Stimulated activated CD8-positive, alpha-beta memory T cell treated with anti-CD3 and anti-CD28 coated beads, Interleukin-7, amount 100 ng/mL, for 48 hours (primary cell): ENCODE data around the gene PTPRN2.
"Not testable (repeated sequence)": the region's sequence is repeated elsewhere in the genome, so short reads cannot be mapped to it uniquely, and the experiment has no call there.

Experiments used
- DNase-seq, 2 donors: peaks; one replicate each; pipeline ENCODE4 v3.0.0-alpha.2; 2020; ENCODE audit warnings: low read depth in 1 of 2; ENCODE audit errors: extremely low read depth in 1 of 2

Gene PTPRN2

DNA sequence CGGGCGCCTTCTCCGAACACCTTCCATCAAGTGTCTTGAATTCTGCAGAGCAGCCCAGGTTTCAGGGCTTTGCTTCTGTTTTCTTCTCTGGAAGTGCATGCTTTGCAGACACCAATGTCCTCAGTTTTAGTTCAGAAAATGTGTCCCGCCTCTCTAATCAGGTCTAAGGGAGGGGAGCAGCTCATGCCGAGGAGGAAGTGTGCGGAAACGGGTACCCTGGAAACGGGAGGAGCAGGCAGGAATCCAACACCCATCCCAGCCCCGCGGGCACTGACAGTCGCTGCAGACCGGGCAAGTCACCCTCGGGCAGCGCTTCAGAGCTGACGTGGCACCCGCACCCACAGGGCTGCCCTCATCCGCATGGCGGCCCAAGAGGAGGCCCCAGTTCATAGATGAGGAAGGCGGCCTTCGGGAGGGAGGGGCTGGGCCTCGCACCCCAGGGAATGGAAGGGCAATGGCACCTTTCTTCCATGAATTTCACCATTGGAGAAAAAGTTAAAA is 912.1 kb downstream of the PTPRN2 start:
- no peak for DNase-seq

DNA sequence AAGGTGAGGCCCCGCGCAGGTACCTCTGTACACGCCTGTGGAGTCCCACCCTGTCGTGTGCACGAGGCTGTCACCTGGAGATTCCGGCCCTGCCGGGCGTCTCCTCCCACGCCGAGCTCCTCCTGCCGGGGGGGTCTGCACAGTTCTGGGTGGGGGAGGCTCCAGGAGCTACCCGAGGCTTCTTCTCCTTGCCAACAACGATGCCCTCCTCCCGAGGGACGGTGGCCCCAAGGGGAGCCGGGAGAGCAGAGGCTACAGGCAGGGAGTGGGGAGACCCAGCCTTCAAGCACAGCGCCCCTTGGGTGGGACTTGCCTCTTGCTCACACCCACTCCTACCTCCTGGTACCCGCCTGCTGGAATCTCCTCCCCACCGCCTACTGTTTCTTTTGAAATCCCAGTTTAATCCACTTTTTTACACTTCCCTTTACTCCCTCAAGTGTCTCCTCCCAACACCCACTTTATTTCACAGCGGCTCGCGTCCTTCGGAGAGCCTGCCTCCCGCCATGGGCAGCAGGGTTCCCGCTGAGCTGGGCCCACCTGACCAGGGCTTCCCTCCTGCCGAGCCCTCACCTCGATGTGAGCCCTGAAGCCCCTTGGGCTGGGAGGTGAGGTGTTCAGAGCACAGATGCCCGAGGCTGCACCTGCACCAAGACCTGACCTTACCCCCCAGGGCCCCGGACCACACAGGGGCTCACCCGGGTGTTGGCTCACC is 912.8 kb downstream of the PTPRN2 start:
- DNase-seq, result no peak

DNA sequence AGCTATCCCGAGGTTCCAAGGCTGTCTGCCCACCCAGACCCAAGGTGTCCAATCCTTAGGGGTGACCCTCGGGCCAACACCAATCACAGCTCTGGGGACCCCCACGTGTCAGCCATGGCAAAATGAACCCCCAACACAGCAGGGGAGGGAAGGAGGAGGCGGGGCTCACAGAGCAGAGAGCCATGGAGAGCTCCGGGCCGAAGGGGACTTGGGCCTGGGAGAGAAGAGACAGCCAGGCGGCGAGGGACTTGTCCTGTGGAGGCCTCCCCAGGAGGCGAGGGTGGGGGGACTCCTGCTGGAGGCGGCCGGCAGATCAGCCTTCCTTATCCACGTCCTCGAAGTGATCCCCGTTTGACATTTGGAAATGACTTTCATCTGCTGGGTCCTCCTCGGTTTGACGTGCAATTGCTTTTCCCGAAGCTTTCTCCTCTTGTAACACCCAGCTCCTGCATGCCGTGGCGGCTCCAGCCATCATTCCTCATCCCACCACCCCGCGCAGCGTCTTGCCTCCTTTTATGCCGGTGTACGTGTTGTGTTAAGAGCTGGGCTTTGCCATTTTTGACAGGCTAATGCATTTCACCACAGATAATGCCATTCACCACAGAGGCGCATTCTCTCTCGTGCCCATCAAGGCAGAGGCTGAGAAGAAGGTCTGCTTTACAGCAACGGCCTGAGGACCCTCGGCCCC is 913.5 kb downstream of the PTPRN2 start:
- no peak for DNase-seq

DNA sequence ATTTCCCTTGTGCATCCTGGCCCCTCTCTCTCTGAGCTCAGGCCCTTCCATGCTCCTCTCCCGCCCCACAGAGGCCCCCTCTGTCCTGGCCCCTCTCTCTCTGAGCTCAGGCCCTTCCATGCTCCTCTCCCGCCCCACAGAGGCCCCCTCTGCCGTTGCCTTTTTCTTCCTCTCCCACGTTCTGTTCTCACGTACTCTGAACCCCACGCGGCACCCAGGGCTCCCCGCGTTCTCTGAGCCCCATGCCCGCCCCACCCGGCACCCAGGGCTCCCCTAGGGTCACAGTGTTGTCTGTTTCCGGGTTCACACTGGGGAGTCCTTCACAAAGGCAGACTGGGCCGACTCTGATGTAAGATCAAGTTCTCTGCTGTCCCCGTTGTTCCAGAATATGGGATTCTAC is 914.0 kb downstream of the PTPRN2 start:
- no peak for DNase-seq

DNA sequence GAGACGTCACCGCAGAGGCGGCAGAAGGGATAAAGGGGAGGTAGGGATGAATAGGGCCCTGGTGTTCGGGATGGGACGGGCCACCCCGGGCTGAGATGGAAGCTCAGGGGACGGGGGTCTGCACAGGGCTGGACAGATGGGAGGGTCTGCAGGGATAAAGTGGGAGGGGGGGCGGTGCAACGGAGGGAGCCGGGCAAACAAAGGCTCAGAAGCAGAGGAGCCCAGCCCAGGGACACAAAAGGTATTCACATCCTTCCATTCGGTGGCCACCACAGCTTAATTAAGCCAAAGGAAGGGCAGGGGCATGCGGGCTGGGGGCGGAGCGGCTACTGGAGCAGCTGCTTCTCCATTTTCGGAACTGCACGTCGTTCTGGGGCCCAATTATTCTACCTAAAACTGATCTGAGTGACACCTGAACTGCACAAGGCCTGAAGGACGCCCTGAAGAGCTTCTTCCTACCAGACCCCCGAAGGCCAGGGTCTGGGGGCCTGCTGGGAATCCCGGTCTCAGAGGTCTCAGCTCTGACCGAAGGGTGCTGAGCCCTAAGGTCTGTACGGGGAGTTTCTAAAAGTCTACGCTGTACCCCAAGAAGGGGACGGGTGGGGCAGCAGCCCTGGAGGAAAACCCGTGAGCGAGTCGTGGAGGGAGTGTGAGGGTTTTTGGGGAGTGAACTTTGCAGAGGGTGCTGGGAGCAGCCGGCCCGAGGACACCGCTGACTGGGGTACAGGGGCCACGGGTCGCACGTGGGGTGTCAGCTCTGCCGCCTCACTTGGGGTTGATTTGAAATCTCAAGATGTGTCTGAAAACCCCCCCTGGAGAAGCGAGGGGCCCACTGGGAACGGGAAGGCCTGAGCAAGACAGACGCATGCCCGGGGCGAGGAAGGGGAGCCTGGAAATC is 916.0 kb downstream of the PTPRN2 start:
- no peak for DNase-seq

DNA sequence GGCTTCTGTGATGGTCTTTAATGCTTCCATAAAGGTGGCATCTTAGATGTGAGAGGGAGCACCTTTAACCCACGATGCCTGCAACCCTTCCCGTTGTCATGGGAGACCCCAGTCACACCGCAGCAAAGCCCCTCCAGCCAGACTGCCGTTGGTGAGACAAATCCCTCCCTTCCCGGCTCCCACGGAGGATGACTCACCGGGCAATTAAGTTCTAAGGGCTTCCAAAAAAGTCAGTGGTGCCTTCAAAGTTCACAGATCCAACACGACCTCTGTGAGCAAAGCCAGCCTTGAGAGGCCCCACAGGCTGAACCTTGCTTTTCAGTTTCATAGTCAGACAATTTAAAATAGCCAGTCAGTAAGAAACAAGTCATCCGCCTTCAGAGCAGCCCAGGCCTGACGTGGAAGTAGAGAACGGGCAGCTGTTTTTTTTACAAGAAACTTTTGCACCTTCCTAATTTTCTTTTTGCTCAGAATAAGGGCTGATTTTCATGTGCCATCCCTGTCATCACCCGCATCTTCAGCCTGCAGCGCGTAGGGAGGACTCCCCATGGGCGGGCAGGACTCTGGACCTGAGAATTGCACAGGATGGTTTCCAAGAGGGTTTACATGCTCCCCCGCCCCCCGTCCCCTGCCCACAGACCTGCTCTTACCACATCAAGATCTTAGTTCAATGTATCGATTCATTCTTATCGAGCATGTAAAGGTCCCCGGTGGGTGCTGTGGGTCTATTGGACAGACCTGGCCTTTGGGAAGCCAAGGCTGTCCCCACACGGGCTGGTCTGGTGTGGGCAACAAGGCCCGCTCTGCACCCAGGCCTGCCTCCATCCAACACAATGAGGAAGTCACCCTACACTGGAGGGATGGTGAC is 916.9 kb downstream of the PTPRN2 start:
- no peak for DNase-seq

DNA sequence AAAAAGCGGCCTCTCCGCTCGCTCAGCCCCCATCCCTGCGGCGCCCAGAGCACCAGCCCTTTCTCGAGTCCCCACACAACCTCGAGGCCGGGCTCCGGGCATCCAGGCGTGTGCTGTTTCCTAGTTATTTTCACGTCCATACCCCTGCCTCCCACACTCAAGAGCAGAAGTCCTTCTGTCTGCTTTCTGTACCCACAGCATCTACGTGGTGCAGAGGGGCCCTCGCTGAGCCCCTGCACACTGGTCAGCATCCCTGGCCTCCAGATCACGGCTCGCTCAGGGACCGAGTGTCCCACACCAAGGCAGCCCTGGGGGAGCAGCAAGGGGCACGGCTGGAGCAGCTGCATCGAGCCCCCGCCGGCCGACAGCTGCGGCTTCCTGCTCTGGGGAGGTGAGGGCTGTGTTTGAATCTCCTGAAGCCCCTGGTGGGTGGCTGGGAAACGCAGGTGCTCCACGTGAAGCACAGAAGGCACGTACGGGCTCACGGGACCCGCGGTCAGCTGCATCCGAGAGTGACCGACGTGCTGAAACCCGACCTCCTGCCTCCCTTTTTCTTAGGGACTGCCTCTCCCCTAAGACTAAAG is 917.8 kb downstream of the PTPRN2 start:
- no peak for DNase-seq

DNA sequence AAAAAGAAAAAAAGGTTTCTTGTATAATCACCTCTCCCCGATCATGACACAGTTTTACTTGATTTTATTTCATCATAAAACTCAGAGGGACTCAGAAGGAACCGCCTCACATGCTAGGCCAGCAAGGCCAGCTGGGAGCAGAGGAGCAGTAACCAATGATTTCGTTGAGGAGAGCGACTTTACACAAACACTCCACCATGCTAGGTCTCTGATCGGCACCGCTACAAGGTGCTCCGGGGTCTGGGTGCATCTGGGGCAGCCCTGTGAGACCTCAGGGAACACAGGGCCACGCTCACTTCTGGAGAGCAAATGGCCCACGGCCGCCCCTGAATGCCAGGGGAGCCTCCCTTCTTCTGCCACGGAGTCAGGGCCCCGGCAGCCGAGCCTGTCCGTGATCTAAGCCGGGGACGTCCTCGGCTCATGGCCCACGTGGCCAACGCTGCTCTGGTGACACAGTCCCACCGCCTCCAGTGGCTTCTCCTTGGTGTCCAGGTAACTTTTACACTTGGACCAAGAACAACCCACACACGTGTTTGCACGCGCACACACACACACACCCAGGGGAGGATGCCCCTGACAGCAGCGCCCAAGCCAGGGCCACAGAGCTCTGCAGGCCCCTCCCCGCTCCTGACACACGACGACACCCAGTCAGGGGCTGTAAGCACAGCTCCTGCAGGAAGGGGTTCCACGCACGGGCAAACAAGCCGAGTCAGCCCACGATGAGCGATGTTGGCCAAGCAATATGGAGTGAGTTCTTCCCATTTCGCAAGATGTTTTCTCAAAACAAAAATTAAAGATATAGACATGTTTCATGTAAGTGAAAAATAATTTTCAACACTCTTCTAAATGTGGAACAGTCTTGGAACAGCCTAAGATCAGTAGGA is 918.5 kb downstream of the PTPRN2 start:
- DNase-seq, result no peak

DNA sequence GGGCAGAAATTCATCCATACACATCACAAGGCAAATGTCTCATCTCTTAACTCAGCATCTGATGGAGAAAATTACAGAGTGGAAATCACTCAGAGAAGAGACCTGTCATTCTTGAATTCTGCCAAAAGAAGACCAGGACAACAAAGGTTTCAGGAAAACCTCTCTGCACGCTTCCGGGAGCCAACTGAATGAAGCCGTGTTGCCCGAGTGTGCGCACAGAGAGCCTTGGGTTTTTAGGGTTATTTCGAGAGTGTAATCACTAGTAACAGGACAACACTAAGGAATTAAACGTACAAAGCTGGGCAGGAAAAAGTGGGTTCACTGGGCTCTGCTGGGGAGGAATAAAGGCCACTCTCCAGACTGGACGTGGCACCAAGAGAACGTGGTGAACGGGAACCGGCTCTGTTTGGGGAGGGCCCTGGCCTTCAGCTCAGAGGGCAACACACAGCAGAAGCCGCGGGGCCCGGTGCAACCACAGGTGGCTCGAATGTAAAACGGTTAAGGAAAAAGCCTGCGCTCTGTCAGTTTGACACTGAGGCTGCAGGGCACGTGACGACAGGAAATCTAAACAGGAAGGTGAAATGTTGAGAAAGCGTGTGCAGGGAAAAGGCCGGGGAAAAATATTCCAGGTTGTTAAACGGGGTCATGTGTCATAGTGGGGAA is 919.3 kb downstream of the PTPRN2 start:
- no peak for DNase-seq

DNA sequence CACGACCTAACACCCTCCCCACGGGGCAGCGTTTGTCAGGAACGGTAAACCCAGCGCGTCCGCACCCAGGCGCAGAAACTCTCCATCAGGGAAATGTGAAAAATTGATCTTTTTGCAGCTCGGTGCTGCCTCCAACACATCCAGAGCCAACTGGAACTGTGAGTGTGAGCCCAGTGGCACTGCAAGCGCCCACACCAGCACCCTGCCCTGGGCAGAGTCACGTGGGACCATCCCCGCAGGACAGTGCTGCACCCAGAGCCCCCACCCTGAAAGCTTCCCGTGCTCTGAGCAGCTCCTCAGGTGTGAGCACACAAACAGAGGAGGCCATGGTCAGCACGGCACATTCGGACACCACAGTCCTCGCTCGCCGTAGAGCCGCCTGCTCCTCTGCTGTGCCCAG is 919.9 kb downstream of the PTPRN2 start:
- no peak for DNase-seq

DNA sequence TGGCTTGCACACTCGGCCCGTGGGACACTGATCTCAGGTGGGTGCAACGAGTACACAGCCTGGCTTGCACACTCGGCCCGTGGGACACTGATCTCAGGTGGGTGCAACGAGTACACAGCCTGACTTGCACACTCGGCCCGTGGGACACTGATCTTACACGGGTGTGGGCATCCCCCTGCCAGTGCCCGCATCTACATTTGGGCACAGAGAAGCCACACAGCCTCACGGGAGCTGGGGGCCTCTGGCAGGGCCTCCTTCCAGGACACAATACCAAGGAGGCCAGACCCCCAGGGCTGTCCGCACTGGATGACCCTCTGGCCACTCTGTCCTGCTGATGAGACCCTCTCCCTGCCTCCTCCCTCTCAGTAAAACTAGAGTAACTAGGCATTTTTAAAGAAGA is 920.4 kb downstream of the PTPRN2 start:
- DNase-seq, result no peak

DNA sequence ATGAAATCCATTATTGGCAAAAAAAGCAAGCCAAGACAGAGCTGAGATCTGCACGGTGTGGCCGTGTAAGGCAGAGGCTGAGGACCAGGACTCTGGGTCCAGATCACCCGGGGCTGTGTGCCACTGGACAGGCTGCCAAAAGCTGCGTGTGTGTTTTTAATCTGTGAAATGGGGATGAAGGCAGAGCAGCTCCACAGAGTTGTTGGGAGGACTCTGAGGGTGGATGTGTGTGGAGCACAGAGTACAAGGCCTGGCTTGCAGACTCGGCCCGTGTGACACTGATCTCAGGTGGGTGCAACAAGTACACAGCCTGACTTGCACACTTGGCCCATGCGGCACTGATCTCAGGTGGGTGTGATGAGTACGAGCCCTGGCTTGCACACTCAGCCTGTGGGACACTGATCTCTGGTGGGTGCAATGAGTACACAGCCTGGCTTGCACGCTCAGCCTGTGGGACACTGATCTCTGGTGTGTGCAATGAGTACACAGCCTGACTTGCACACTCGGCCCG is 921.0 kb downstream of the PTPRN2 start:
- DNase-seq, result no peak

DNA sequence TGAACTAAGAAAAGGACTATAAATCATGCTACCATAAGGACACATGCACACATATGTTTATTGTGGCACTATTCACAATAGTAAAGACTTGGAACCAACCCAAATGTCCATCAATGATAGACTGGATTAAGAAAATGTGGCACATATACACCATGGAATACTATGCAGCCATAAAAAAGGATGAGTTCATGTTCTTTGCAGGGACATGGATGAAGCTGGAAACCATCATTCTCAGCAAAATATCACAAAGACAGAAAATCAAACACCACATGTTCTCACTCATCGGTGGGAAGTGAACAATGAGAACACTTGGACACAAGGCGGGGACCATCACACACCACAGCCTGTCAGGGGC is 922.0 kb downstream of the PTPRN2 start:
- not testable (repeated sequence) for DNase-seq

DNA sequence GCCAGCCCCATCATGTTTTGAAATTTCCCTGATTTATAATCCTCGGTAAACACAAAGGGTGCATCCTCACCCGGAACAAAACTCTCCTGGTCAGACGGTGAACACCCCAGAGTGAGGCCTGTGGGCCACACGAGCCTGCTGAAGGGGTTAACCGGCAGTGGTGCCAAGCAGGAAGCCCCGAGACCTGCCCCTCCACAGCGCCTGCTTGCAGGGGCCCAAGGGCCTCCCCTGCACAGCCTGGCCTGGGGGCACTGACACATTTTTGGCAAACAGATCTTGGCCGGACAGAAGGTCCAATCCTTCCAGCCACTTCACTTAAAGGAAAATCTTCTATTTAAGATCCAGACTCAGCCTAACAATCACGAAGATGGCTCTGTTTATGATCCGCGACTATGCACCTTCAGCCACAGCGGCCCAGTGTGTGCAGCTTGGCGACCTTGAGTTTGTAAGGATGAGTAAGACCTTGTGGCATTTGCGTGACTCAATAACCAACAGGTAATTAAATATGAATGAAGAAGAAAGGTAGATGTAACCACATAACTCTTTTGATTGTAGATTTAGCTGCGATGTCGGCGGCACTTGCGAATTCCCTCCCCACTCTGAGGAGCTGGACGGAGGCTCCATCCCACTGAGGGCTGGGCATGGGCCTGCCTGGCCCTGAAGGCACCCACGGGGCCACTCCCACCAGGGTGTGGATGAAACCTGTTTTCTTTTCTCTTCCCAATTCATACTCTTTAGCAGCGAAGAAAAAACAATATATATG is 922.6 kb downstream of the PTPRN2 start:
- DNase-seq, result no peak

DNA sequence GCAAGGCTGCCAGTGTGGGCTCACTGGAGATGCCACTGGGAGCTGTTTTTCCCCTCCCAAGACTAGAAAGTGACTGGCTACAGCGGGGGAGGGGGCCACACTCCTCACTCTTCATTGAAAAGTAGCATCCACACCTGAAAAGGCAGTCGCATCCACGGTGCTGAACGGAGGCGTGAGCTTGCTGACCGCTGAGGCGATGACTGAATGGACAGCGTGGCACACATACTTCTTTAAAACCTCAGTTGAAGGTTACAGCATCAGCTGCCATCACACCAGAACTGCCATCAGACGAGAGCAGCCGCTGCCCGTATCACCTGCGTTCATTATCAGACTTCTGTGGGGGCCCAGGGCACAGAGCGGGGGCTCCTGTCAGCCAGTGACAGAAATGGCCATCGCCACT is 923.6 kb downstream of the PTPRN2 start:
- DNase-seq, result no peak

DNA sequence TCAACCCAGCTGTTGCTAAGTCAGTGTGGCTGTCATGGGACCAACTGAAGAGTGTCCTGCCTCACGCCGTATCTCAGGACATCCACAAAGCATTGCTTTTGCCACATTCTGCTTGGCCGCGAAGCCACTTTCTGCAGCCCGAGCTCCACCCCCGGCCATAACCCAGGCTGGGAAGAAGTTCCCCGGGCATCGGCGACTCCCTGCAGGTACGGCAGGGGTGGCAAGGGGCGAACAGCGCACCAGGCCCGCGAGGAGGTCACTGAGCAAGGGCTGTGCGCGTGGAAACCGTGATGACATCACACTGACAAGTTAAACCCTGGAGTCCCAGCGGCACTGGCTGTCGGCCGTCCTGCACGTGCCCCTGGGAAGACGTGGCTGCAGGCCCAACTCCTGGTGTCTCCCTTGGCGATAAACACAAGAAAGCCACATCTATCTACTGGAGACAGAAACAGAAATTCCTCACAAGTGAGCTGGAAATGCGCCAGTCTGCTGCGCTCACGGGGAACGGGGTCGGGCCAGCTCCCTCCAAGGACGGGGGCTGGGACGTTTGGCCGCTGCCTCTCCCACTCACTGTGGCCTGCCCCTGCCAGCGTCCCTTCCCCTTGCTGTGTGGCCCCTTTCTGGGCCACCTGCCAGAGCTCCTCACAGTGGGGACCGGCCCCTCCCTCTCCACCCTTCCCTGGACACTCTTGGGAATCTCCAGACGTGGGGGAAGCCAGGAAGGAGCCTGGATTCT is 924.5 kb downstream of the PTPRN2 start:
- no peak for DNase-seq

DNA sequence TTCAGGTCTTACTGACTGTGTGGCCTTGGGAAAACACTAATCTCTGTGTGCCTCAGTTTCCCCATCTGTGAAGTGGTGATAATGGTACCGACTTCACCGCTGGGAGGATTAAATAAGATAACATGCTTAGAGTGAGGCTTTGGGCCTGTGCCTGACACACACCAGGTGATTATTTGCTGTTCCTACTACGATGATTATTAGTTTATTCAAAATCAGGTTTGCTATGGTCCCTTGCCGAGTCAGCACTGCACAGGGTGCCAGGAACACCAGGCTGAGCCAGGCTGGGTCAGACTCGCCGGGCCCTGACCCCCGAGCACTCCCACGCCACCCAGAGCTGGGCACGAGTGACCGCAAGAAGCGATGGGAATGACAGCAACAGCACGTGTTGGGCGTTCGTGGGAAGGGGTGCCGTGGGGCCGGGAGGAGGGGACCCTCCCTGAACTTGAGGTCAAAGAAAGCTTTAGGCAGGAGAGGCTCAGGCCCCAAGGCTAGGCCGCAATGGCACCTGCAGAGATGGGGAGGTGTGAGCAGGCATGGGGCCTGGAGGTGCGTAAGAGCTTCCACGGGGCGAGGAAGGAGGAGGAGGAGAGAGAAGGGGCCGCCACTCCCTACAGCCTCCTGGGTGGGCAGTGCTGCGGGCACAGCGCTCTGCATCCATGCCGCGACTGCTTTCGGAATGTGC is 925.4 kb downstream of the PTPRN2 start:
- DNase-seq, result no peak
